AG10803 (cell line): ENCODE results near the gene CATSPER3.

Experiments
- DNase-seq: peaks from one replicate; pipeline ENCODE4 v3.0.0; 2010; ENCODE audit warnings: low read depth
- H3K4me3 ChIP-seq: 2 replicates; pipeline ENCODE4 v1.5.1; 2011; ENCODE audit warnings: mild to moderate bottlenecking, low read length, control low read depth
- CTCF ChIP-seq: conservative IDR thresholded peaks from 2 replicates; pipeline ENCODE4 v1.5.1; 2011; ENCODE audit warnings: mild to moderate bottlenecking, low read length, control low read depth, inconsistent platforms

The CATSPER3 gene

GRCh38 chr5:135013947-135014570 is 46.4 kb downstream of the CATSPER3 start:
- peak; percentile 73 for DNase-seq
- H3K4me3 ChIP-seq: no peak overlapping the region
- TF ChIP-seq CTCF: no peak

- no peak overlapping the region for H3K4me3 ChIP-seq
- no peak for DNase-seq
- no peak for TF ChIP-seq CTCF
Measured at GRCh38 chr5:135015942-135016341, 48.2 kb downstream of the CATSPER3 start.

GRCh38 chr5:135016861-135017290 is 49.2 kb downstream of the CATSPER3 start:
- H3K4me3 ChIP-seq: no peak overlapping the region
- DNase-seq: peak; percentile 9
- no peak for TF ChIP-seq CTCF

- no peak for TF ChIP-seq CTCF
- no peak overlapping the region for H3K4me3 ChIP-seq
- DNase-seq: no peak
Measured at GRCh38 chr5:135018457-135018856, 50.8 kb downstream of the CATSPER3 start.

- TF ChIP-seq CTCF: no peak
- H3K4me3 ChIP-seq: no peak overlapping the region
- no peak for DNase-seq
Measured at GRCh38 chr5:135019314-135019713, 51.6 kb downstream of the CATSPER3 start.

GRCh38 chr5:135020111-135020895 is 52.6 kb downstream of the CATSPER3 start:
- DNase-seq: no peak
- H3K4me3 ChIP-seq: no peak overlapping the region
- no peak for TF ChIP-seq CTCF
